AG09309 (cell line): ENCODE data around the gene ART3.

Source experiments
- DNase-seq: peaks from one replicate; pipeline ENCODE4 v3.0.0-alpha.2; 2010; ENCODE audit warnings: low read depth
- H3K4me3 ChIP-seq: 2 replicates; pipeline ENCODE4 v1.5.1; 2011; ENCODE audit warnings: mild to moderate bottlenecking, low read depth, low read length, moderate library complexity; ENCODE audit not compliant: control insufficient read depth
- TF ChIP-seq, protein P1 (sequence below): IDR thresholded peaks from 2 replicates; pipeline ENCODE4 v1.5.1; 2011; ENCODE audit warnings: mild to moderate bottlenecking, low read depth, low read length, inconsistent platforms; ENCODE audit not compliant: insufficient read depth, control insufficient read depth; ENCODE audit errors: missing control alignments

Gene ART3

DNA sequence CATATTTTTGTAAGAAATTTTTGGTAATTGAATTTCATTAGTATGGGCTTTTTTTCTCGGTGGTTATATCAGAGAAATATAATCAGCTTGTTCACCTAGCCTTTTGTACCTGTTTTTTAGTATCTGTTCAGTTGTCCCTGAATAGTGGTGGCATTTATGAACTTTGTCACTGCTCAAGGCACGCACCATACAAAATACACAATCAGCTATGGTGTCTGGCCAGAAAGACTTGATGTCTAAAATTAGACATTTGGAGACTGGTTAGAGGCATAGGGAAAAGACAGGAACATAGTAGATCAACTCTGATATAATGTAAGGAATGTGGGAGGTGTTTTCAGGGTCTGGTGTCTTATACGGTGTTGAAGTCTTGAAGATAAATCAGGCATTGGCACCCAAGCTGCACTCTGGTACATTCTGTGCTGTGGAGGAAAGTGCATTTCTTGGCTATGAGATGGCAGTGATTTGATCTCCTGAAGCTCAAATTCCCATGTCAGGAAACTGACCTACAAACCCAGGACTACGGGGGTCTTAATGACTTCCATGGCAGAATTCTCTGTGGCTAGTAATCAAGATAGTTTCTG lies 3.6 kb downstream of the ART3 start:
- TF ChIP-seq, protein P1, sequence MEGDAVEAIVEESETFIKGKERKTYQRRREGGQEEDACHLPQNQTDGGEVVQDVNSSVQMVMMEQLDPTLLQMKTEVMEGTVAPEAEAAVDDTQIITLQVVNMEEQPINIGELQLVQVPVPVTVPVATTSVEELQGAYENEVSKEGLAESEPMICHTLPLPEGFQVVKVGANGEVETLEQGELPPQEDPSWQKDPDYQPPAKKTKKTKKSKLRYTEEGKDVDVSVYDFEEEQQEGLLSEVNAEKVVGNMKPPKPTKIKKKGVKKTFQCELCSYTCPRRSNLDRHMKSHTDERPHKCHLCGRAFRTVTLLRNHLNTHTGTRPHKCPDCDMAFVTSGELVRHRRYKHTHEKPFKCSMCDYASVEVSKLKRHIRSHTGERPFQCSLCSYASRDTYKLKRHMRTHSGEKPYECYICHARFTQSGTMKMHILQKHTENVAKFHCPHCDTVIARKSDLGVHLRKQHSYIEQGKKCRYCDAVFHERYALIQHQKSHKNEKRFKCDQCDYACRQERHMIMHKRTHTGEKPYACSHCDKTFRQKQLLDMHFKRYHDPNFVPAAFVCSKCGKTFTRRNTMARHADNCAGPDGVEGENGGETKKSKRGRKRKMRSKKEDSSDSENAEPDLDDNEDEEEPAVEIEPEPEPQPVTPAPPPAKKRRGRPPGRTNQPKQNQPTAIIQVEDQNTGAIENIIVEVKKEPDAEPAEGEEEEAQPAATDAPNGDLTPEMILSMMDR = no peak
- no peak for DNase-seq
- no peak overlapping the region for H3K4me3 ChIP-seq

DNA sequence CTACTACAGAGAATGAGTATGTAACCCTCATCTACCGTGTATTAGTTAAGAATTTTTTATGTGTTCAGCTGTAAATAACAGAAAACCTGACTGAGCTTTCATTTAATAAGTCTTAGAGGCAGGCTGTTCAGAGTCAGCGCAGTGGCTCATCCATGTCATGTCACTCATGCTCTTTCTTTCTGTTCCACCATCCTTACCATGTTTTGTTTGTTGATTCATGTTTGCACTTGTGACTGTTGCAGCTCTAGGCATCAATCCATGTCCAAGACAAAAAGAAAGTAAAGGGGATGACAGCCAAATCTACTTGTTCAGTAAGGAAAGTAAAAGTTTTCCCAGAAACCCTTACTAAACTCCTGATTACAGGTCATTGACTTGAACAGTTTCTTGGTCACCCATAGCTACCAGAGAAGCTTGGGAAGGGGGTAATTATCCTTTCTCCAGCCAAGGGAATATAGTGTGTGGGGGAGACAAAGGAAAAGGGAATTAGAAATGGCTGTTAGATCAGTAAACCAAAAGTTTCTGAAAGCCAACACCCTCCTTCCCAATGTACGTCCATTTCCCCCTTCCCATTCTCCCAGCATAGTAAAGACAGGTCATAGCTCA lies 9.0 kb downstream of the ART3 start:
- H3K4me3 ChIP-seq = no peak overlapping the region
- no peak for DNase-seq
- TF ChIP-seq, protein P1 = no peak

DNA sequence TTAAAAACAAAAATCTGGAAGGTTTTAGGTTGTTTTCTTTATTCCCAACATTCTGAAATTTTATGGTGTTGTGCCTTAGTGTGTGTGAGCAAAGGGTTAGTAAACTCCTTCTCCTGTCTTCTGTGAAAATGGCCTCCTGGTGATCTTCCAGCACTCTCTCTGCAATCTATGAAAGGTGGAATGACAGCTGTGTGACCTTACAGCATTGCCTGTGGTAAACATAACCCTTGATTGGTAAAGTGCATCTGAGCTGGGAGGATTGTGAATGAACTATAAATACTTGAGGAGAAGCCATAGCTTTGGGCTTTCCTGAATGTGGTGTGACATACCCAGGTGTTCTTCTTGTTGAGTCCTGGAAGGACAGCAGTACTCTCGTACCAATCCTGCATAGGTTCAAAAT lies 10.0 kb downstream of the ART3 start:
- TF ChIP-seq, protein P1 = no peak
- no peak overlapping the region for H3K4me3 ChIP-seq
- no peak for DNase-seq

DNA sequence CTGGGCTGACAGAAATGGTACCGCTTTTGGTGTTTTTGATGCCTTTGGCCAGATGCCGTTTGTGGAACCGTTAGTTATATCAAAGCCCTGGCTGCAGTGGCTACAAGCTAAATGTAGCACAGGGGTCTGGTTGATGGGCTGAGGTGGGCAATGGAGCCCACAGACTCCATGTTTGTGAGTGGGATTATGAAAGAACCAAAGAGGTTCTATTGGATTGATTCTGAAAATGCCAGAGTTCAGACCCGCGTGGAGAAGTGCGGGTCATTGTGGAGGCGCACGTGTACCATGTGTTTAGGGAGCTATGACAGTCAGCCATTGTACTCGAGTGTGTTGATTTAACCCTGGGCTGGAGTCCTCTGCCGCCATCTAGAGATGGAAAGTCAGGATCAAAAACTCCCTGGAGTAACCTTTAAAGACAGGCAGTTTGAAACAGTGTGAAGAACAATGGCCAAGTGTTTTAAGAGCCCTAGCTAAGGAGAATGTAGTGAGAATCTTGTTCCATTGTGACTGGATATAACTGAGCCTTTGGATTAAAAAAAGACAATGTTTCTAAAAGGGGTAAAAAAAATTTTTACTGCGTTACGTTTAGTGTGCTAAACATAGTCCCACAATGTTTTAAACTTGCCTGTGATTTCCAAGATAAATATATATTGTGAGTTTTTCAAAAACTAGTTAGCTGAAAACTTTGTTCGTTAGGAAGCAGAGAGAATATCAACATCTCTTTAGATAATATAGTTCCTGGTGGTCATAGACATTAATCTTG lies 12.7 kb downstream of the ART3 start:
- H3K4me3 ChIP-seq = no peak overlapping the region
- no peak for DNase-seq
- TF ChIP-seq, protein P1 = peak; percentile 68

DNA sequence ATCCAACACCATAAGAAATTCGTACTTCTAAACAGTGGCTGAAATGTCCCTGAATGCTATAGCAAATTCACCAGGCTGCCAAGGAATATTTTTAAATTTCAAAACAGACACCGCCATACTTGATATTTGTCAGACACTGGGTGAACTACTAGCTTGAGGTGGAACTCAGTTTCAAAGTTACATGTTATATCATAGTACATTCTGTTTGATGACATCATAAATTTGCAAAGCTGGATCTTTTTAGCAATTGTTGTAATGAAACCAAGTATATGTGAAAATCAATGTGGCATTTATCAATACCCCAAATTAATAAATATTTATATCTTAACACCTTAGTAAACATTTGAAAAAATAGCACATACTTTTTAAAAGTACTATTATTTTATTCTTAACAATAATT lies 14.2 kb downstream of the ART3 start:
- no peak for DNase-seq
- TF ChIP-seq, protein P1 = no peak
- no peak overlapping the region for H3K4me3 ChIP-seq

DNA sequence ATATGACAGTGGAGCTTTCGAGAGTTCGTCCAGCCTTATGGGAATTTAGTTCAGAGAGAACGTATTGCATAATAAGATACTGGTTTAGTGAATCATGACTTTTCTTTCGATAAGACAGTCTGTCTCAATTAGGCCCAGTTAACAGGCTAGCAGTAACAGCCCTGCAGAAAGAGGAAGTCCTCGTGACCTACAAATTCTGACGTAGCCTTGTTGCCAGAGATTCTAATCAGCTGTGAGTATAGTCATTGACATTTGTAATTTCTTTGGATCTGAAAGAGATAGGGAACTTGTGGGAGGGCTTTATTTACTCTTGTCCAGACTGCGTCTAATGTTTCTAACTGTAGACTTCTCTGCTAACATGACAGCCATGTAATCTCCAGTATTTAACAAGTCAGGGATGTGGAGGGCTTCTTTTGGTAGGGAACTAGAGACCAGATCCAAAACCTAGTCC lies 15.8 kb downstream of the ART3 start:
- DNase-seq = peak; percentile 74
- H3K4me3 ChIP-seq = no peak overlapping the region
- TF ChIP-seq, protein P1 = no peak
